Cardiac fibroblast (primary cell): ENCODE results near the gene NELFA.

Experiments
- DNase-seq, 2 donors: peaks; one replicate each; pipeline versions ENCODE4 v3.0.0 to v3.0.0-alpha.2; 2010; ENCODE audit warnings: low read depth in 2 of 2
- H3K4me3 ChIP-seq, 2 donors: replicated peaks in 1 of 2; 1 replicate in 1 of 2; 2 replicates in 1 of 2; pipeline ENCODE4 v1.5.1; 2011; ENCODE audit warnings: low read depth in 2 of 2, low read length in 2 of 2, mild to moderate bottlenecking in 2 of 2, moderate library complexity in 1 of 2
- CTCF ChIP-seq: IDR thresholded peaks from one replicate; pipeline ENCODE4 v1.5.1; 2011; ENCODE audit warnings: low read depth, mild to moderate bottlenecking, low read length, inconsistent platforms

NELFA gene

GRCh38 chr4:2048831-2049230, 40.1 kb upstream of the NELFA start:
- H3K4me3 ChIP-seq = no peak overlapping the region
- peak in 1 of 2 donors; percentile 18 for DNase-seq
- TF ChIP-seq CTCF = no peak

- DNase-seq = no peak
- H3K4me3 ChIP-seq = no peak overlapping the region
- TF ChIP-seq CTCF = no peak
Observed at GRCh38 chr4:2047781-2048581, 39.2 kb upstream of the NELFA start.

GRCh38 chr4:2047031-2047660, 38.4 kb upstream of the NELFA start:
- no peak overlapping the region for H3K4me3 ChIP-seq
- no peak for TF ChIP-seq CTCF
- no peak for DNase-seq

- no peak for TF ChIP-seq CTCF
- DNase-seq = no peak
- no peak overlapping the region for H3K4me3 ChIP-seq
Observed at GRCh38 chr4:2046031-2046961, 37.5 kb upstream of the NELFA start.

- TF ChIP-seq CTCF = no peak
- no peak for DNase-seq
- no peak overlapping the region for H3K4me3 ChIP-seq
Observed at GRCh38 chr4:2045518-2045951, 36.8 kb upstream of the NELFA start.
